Inflammatory macrophage (primary cell): Measurements from ENCODE around the gene ITGA7.

ENCODE experiments used
- DNase-seq, 2 donors: peaks; one replicate each; pipeline ENCODE4 v3.0.0-alpha.2; 2020 to 2022

Gene ITGA7

DNA sequence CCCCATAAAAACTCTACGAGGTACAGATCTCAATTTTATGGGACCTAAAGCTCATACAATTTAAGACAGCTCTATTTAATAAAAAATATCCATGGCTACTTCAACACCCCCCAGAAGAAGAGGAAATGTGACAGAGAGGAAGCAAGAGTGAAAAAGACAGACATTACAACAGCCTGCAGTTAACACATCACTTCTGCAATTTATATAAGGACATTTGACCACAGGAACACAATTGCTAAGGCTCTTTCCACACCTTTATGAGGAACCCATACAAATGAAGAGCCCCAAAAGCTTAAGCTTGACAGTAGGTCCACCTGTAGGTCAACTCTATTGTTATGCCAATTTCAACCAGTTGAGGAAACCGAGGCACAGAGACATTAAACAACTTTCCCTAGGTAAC lies 65.4 kb downstream of the ITGA7 start:
- peak; percentile 83 to 93 for DNase-seq

DNA sequence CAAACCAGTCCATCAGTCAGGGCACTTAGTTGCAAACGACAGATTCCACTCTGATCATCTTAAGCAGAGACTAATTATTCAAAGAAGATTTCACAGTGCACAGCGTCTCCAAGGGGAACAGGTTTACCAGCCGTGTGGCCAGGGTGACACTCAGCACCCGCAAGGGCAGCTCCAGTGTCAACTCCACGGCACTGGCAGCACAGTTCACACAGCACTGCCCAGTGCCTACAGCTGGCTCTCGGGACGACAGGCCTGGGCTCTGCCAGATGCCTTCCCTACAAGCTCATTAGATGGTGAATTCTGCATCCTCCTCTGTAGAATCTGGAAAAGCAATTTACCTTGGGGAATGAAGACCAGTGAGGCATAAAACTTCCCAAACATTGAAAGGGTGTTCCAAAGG lies 66.1 kb downstream of the ITGA7 start:
- DNase-seq = no peak

DNA sequence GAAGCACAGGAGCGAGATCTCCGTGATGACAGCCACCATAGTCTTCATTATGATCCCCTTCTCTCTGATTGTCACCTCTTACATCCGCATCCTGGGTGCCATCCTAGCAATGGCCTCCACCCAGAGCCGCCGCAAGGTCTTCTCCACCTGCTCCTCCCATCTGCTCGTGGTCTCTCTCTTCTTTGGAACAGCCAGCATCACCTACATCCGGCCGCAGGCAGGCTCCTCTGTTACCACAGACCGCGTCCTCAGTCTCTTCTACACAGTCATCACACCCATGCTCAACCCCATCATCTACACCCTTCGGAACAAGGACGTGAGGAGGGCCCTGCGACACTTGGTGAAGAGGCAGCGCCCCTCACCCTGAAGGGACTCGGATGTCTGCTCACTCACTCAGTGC lies 70.2 kb downstream of the ITGA7 start:
- no peak for DNase-seq

DNA sequence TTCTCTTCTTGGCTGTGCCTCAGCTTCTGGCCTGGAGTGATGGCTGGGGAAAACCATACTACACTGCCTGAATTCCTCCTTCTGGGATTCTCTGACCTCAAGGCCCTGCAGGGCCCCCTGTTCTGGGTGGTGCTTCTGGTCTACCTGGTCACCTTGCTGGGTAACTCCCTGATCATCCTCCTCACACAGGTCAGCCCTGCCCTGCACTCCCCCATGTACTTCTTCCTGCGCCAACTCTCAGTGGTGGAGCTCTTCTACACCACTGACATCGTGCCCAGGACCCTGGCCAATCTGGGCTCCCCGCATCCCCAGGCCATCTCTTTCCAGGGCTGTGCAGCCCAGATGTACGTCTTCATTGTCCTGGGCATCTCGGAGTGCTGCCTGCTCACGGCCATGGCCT lies 70.9 kb downstream of the ITGA7 start, which contains the start of gene OR10P1:
OR10P1 (plus strand) TSS at position 40 of the 400 bp plus-strand sequence; CDS start at position 40, 0 bp downstream.
- DNase-seq = peak in 1 of 2 donors; percentile 20

DNA sequence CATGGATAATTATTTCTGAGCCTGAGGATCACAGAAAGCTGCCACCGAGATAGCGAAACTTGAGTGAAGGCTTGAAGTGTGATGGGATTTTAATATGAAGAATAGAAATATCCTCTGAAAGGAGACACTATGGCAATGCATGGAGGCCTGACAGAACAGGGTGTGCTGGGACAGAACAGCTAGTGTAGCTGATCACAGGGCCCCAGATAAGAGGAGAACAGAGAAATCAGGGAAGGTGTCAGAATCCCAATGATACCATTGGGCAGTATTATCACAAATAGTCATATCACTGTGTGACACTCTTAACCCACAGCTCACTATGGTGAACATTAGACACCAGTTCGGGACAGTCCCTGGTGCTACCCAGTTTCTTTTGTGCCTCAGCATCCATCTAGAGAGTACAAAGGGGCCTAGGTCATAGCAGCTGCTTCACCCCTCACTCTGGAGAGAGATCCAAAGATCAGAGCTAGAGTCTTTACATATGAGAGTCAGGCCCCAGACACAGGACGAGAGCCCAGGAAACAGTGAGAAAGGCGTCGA lies 71.5 kb downstream of the ITGA7 start:
- no peak for DNase-seq
